GM18511 (cell line): ENCODE data around the gene NAXD.
"Not testable (repeated sequence)": the region's sequence is repeated elsewhere in the genome, so short reads cannot be mapped to it uniquely, and the experiment has no call there.

ENCODE experiments used
- ATAC-seq: cut with Tn5 transposase; IDR thresholded peaks from one replicate; pipeline ENCODE4 v1.9.1; 2021; ENCODE audit warnings: mild to moderate bottlenecking, moderate library complexity; ENCODE audit not compliant: unreplicated experiment

The NAXD gene

DNA sequence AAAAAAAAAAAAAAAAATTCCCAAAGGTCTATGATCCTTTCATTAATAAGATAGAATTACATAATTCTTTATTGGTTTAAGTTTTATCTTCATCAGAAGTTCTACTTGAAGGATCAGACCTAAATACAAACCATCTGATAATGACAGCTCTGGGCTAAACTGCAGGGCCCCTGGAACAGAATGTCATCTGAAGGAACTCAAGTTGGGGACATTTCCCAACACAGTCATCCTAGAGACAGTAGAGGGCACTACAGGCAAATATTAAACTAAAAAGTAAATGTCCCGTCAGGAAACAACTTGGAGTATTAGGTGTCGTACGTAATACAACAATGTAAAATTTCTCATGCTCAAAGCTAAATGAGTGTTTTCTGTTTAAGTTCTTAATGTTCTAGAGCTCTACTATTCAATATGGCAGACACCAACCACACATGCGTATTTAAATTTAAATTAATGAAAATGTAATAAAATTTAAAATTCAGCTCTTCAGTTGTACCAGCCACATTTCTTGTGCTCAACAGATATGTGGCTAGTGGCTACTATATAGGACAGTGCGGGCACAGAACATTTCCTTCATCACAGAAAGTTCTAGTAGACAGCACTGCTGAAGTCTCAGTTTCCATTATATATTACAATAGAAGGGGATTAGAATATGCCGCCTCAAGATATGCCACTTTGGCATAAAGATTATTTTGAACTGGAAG is 21.8 kb upstream of the NAXD start:
- ATAC-seq = peak; percentile 81

DNA sequence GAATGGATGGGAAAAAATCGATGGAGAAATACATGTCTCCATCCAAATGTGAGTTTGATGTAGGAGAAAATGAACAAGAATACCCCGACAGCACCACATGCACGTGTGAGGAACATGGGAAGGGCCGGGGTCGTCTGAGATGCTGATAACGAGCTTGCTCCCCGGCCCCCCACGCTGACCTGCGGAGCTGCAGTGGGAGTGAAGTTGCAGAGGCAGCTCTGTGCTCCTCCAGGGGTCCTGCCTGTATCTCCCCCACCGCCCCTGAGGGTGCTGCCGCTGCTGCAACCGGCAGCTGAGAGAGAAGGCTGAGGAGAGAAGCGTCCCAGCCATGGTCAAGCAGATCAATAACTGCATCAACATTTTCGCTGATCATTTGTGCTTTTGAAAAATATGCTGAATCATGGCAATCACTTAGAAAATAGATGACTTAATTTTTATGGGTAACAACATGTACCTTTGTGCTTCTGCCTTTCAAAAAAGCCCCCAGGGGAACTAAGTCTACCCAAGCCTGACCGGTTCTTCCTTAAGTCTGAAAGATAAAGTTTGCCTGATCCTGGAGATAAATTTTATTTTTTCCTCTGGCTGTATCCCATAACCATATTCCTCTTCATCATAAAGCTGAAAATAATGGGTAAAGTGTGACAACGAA is 18.2 kb upstream of the NAXD start:
- no peak for ATAC-seq

DNA sequence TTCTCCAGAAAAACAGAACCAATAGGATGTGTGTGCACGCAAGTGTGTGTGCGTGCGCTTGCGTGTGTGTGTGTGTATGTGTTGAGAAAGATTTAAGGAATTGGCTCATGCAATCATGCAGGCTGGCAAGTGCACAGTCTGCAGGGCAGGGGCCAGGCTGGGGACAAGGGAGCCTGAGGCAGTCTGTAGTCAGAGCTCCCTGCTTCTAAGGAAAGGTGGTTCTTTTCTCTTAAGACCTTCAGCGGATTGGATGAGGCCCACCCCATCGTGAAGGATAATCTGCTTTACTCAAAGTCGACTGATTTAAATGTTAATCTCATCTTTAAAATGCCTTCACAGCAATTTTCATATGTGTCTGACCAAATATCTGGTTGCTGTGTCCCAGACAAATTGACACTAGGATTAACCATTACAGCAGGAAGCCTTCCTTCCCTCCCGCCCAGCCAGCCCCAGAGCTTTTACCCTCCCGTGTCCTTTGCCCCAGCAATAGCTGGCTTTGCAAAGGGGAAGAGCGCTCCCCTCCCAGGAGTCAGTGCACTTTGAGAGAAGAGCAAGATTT is 15.0 kb upstream of the NAXD start:
- no peak for ATAC-seq

DNA sequence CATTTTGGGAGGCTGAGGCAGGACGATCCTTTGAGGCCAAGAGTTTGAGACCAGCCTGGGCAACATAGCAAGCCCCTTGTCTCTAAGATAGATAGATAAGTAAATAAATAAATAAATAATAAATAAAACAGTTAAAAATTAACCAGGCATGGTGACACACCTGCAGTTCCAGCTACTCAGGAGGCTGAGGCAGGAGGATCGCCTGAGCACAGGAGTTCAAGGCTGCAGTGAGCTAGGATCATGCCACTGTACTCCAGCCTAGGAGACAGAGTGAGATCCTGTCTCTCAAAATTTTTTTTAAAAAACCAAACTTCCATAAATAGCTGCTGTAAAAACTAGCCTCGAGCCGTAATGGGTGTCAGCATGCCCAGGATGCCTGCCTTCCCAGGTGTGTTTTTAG is 14.4 kb upstream of the NAXD start:
- ATAC-seq = no peak

DNA sequence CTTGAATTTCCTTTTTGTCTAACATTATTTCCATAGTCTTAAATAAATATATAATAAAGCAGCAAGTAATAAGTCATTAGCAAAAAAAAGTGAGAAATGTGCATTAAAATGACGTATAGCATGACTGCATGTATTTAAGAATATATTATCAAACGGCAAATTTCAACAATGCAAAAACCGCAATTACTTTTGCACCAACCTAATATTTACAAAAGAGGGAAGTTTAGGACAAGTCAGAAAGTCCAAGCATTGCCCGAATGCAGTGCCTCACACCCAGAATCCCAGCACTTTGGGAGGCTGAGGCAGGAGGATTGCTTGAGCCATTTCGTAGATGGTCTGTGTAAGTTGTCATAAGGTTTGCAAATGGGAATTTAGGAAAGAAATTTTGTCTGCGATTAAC is 10.2 kb upstream of the NAXD start:
- ATAC-seq = no peak

DNA sequence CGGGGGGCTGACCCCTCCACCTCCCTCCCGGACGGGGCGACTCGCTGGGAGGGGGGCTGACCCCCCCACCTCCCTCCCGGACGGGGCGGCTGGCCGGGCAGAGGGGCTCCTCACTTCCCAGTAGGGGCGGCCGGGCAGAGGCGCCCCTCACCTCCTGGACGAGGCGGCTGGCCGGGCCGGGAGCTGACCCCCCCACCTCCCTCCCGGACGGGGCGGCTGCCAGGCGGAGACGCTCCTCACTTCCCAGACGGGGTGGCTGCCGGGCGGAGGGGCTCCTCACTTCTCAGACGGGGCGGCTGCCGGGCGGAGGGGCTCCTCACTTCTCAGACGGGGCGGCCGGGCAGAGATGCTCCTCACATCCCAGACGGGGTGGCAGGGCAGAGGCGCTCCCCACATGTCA is 9.1 kb upstream of the NAXD start:
- ATAC-seq = not testable (repeated sequence)

DNA sequence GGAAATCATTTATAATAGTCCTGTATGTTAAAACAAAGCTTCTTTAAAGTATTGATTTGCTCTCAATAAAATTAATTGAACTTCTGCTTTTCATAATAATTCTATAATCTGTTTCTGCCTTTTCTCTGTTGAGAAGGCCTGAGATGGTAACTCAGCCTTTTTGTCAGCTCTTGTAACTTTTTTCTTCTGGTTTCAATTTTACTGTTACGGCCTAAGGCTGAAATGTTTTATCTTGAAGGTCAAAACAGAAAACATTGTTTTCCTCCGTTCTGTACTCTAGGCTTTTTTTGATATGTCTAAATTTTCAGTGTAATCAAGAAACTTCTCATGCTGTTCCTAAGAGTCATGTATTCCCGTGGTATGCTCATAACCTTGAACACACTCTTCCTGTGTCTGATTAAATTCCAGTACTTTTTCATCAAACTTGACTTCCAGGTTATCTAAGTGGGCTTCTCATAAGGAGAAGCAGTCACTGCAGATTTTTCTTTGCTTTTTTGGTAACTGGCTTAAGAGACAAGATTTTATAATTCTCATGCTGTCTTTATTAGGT is 7.6 kb upstream of the NAXD start:
- no peak for ATAC-seq

DNA sequence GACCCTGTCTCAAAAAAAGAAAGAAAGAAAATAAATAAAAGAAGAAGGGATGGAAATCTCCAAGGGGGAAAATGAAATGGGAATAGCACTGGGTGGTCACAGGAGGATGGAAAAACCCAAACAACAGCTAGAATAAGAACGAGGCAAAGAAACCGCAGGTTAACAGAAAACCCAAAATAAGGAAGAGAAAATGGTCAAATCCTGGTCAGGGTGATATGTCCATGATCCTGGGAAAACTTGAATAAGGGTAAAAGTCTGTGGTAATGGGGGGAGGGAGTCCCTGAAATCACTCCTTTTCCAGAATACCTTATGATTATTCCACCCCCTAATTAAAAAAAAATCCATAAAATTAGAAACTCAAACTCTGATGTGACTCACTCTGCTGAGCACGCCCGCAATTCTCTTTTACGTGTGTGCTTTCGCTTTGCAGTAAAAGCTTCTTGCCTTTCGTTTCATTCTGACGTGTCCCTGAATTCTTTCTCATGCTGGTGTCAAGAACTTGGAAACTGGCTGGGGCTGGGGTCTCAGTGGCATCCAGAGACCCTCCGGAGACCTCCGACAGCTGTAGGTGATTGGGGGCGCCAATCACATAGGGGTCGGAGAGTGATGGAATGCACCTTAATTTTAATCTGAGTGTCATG is 4.3 kb upstream of the NAXD start:
- peak; percentile 33 for ATAC-seq

DNA sequence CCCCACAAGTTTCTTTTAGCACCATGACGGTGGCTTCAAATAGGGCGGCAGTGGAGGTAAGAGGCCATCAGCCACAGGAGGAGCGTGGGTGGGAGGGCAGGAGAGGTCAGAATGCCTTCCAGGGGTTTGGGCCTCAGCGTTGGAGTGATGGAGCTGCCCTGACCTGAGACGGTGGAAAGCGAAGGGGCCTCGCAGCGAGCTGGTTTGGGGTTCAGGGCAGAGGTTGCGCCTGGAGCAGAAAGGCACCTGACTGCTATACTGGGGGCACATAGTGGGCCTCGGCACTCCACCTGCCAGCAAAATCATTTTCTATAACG is 382 bp upstream of the NAXD start:
- ATAC-seq = no peak

DNA sequence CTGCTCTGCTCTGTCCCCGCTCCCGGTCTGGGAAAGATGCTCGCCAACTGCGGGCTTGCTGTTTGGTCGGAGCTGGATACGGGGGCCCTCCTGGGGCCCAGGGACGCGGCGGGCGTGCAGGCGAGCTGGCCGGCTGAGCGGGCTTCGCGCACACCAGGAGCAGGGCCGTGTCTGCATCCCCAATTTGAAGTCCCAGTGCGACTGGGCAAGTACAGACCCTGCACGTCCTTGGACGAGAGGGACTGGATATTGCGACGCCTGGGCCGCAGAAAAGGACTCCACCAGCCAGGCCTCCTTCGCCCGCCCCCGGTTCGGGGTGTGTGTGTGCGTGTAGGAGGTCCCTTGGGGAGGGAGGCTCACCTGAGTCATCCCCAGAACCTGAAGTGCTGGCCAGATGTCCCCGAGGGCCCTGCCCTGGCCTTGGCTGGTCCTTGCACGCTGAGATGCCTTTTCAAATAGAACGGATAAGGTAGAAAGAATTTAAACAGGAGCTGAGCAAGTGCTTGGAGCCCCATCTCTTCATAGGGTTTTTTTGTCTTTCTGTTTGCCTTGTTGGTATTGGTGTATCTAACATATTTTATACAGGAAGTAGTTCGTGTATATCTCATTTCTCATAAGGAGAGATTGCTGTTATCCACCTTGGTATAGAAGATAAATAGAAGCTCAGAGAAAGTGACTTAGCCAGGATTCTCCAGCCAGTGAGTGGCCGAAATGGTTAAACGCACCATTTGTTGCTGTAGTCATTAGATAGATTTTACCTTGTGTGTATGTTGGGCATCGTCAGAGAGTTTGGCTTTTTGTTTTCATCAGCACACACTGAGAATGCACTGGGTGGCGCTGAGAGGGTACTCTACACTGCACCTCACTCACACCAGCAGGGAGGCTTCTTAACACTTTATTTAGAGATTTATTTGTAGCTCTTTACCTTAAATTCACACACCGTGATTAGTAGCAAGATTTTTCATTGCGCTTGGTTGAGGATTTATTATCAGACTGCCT is 1.1 kb downstream of the NAXD start:
- ATAC-seq = peak; percentile 59

DNA sequence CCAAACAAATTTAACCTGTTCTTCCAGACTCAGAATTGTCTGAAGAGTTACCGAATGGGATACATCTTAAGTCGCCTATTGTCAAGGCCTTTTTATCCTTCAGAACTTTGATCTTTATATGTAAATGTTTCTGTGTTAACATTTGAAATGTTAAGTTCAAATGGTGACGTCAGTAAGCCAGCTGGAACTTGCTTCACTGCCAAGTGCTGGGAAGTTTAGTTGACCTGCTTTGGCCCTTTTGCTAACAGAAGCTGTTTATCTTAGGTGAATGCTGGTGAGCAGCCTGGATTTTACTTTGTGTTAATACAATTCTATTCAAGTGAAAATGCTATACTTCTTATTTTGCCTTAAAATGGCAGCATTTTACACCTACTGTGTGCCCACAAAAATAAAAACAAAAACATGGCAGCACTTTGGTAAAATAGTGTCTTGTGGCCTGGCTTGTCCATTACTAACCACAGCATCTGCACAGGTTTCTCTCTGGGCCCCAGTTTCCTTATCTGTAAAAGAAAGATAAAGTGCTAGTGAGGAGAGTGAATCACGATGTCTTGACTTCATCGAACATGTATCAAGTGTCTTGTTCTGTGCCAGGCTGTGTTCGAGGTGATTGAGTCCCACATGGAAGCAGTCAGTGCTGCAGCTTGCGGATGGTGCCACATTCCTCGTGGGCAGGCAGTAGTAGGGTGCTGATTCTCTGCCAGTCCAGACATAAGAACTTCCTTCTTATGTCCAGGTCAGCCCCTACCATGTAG is 2.2 kb downstream of the NAXD start:
- ATAC-seq = no peak

DNA sequence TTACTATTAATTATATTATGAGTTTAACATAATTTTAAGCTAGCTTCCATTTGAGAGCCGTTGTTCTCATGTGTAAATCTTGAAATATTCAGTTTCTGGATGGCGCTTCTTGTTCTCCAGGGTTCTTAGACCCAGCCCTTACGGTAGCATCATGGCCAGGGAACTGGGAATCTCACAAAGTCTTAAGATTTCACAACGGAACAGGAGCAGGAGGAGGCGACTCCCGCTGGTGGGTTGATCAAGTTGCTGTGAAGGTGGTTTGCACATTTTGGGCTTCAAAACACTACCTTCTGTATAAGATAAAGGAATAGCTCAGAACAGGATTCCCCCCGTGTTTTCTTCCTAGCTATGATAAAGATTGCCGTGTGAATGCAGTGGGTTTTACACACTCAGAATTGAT is 2.8 kb downstream of the NAXD start:
- ATAC-seq = no peak

DNA sequence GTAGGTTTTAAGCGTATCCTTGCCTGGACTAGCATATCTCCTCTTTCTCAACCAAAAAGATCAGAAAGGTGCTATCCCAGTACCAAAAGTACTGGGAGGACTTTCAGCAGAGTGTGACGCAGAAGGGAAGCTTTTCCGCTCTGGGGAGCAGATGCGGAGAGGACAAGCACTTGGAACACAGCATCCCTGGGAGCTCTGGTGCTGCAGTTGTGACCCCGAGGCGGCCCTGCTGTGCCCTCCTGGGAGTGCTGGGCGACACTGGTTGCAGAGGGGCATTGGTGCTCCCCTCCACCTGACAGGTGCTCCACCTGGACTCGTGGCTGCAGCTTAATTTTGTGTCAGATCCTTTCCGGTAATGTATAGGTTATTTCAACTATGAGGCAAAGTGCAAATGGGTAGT is 3.4 kb downstream of the NAXD start:
- ATAC-seq = no peak

DNA sequence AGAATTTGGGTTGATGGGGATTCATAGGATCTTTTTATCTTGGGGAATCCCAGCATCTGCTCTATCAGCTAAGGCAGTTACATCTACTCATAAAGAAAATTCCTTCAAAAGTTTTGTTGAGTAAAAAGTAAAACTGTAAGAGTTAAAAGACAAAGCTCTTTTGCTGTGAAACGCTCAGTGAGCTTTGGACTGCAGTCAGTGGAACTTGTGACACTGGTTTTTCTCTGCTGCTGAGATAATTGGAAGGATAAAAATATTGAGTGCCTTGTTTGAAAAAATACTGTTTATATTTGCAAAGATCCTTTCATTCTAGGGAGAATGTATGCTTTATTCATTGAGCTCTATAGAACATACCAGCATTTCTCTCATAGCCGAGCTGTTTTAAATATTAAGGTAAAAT is 5.3 kb downstream of the NAXD start:
- ATAC-seq = no peak

DNA sequence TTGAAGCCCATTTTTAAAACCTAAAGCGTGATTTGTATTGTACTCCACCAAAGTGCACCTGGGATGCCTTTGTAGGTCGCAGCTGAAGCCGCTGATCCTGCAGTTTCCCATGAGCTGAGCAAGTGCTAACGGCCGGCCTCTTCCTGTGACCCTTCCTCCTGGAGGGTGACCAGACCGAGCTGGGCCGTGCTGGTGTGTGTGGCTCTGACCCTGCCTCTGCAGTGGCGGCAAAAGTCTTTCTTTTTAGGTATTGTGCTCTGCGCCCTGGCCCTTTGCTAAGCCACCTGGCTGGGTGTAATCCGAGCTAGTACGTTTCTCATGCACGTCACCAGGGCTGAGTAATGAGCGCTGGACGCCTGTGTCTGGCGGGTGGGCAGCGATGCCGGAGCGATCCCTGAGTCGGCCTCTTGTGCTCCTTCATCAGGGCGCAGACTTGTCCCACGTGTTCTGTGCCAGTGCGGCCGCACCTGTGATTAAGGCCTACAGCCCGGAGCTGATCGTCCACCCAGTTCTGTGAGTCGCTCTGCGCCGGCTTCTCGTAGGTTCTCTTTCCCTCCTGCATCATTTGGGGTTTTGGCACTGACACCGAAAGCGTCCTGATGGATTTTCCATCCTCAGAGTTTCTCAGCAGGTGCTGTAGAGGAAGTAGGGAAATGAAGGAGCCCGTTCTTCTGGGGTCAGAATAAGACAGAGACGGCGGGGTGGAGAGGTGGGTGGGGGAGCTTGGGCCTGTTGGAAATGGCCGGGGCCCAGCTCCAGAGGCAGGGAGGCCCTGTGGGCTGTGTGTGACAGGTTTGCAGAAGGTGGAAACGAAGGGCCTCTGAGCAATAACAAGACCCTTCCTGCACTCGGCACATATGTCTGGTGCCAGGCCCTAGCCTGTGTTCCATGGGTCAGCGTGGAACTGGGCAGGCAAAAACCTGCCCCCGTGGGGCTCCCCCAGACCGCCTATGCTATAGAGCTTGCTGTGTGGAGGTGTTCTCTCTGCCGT is 9.7 kb downstream of the NAXD start:
- no peak for ATAC-seq

DNA sequence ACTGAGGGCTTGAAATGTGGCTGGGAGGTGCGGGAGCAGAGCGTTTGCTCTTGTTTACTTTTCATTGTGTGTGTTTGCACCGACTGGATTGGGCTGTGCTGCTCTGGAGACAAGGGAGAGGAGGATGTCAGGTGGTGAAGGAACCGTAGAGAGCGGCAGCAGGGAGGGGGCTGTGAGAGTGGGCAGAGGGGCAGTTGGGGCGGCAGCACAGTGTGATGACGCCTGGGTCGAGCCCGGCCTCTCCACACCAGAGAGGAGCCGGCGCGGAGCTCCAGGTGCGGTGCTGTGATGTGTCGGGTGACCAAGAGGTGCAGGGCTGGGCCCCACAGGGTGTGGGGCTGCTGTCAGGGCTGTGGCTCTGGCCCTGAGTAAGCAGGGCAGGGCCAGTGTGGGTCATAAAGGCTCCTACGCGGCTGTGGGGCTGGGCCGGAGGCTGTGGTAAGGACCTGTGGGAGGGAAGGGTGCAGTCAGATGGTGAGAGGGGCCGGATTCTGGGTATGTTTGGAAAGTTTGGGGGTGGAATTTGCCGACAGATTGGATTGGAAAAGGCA is 10.5 kb downstream of the NAXD start:
- no peak for ATAC-seq

DNA sequence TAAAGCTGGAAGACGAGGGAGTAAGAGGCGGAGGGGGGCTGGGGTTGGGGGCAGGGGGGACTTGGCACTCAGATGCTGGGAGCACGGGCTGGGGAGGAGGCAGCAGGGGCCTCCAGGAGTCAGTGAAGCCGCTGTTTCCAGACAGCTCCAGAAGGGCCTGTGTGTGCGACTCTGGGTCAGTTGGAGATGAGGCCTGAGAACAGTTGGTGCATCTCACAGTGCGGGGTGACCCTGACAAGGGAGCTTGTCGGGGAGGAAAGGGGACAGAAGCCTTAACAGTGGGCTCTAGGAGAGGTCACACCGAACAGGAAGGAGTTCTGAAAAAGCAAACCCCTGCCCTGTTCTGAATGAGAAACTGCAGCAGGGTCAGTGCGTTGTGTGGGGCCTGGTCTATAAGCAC is 11.2 kb downstream of the NAXD start:
- ATAC-seq = no peak

DNA sequence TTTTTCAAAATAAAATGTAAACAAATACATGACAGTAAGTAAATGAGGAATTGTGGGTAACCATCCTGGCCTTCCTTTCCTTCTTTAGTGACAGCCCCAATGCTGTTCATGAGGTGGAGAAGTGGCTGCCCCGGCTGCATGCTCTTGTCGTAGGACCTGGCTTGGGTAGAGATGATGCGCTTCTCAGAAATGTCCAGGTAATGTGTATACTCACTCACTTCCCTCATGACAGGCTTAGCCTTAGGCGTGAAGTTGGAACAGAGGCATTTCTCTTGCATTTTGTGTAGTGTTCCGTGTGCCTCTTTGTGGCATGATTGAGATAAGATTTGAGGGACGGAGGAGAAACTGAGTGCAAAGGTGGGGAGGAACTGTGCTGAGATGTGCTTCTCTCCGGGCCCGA is 12.0 kb downstream of the NAXD start:
- no peak for ATAC-seq
